ENCODE results near the gene INTS6.

Gene INTS6

DNA sequence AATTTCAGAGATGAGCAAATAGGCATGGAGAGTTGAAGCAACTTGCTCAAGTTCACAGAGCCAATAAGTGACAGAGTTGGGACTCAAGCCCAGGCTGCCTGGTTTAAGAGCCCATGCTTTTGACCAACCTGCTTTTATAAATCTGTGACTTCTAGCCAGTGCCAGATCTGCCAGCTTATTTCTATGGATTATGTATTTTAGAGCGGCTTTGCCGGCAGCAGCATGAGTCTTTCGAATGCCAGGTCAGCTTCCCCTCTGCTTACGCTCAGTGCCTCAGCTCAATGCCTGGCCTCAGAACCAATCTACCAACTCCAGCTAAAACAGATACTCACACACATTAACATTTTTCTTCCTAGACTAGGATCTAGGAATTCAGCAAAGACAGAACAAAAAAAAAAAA is 111.0 kb downstream of the INTS6 start:
- no peak for DNase-seq

DNA sequence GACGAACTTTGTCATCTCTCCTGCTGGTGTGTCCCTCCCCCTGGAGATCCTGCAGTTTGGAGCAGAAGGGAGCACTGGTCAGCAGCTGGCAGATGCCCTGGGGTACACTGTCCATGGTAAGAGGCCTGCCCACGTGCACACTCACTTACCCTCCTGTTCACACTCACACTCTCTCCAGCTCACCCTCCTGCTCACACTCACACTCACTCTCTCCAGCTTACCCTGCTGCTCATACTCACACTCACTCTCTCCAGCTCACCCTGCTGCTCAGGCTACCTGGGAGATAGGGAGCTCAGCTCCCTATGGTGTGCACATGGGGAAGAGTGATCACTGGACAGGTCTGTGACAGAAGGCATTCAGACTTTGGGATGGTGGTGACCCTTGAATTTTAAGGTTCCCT is 111.6 kb downstream of the INTS6 start:
- no peak for DNase-seq

DNA sequence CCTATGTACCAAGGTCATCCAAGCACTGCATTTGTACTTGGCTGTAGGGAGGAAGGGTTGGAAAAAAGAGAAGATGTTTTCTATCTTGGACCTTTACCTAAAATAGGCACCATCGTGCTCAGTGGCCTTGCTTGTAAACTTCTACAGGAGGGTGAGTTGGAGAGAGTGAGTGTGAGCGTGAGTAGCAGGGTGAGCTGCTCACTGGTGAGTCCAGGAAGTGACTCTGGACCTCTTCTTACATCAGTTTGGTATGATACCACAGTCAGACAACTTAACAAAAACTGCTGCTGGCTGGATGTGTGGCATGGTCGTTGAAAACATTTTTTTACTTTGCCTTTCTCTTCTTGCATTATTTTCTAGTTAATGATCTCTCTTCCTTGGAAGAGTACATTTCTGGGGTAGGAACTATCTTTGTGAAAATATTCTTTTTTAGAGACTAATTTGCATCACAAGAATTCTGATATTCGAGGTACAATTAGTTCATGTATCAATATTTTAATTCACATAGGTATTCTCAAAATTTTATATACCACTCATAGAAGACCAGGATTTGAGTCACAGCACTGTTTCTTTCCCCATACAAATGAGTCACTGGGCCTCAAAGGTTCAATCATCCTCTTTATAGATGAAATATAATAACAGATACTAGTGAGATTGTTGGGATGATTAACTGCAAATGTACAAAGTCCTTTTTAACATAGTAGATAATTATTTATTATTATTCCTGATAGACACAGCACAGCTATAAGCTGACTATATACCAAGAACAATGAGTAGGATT is 112.7 kb downstream of the INTS6 start:
- no peak for DNase-seq

DNA sequence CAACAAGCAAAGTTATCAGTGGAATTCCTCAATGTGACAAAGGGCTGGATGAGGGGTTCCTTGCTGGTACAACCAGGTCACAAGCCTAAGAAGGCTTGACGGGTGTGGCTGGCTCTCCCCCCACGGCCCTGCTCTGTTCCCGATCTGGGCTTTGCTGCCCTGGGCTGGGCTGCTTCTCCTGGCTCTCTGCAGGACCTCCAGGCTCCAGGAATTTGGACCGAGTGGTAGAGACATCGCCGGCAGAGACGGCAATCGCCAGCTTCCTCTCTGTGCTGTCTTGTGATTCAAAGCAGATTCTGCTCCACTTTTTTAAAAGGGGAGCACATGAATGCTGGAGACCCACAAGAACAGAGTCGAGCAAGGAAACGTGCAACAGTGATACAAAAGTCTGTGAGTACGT is 113.5 kb downstream of the INTS6 start, which contains the start of gene SERPINE3:
Gene SERPINE3, plus strand, starts transcription at position 338 of the 400 bp plus-strand sequence. CDS start 1,401 bp downstream, outside the sequence.
- DNase-seq: no peak

DNA sequence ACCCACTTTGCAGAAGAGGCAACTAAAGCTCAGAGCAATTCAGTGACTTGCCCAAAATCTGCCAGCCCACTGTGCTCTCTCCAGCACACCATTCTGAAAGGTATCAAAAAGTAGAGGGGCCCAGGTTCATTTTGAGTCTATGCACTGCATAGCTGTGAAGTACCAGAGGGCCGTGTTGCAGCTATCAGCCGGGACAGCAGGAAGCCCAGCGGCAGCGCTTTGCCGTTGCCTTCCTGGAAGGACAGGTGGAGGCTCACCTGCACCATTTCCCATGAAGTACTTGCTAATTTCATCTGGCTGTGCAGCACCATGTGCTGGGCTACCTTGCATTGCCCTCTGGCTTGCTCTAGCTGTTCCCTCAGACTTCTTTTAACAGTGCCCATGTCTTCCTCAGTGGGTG is 116.1 kb downstream of the INTS6 start:
- DNase-seq: no peak

DNA sequence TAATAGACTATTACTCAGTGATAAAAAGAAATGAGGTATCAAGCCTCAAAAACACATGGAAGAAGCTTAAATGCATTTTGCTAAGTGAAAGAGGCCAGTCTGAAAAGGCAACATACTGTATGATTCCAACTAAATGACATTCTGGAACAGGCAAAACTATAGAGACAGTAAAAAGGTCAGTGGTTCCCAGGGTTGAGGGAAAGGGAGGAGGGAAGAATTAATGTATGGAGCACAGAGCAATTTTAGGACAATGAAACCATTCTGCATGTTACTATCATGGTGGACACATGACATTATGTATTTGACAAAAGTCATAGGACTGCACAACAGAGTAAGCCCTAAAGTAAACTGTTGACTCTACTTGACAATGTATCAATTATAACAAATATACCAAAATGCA is 119.0 kb downstream of the INTS6 start:
- DNase-seq: no peak

DNA sequence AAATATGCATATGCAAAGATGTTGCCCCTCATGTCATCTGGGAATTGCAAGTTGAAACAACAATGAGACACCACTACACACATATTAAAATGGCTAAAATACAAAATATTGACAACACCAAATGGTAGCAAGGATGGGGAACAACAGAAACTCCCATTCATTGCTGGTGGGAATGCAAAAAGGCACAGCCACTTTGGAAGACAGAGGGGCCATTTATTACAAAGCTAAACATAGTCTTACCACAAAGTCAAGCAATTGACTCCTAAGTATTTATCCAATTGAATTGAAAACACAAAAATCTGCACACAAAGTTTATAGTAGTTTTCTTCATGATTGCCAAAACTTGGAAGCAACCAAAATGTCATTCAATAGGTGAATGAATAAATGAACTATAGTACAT is 119.4 kb downstream of the INTS6 start:
- DNase-seq: no peak

DNA sequence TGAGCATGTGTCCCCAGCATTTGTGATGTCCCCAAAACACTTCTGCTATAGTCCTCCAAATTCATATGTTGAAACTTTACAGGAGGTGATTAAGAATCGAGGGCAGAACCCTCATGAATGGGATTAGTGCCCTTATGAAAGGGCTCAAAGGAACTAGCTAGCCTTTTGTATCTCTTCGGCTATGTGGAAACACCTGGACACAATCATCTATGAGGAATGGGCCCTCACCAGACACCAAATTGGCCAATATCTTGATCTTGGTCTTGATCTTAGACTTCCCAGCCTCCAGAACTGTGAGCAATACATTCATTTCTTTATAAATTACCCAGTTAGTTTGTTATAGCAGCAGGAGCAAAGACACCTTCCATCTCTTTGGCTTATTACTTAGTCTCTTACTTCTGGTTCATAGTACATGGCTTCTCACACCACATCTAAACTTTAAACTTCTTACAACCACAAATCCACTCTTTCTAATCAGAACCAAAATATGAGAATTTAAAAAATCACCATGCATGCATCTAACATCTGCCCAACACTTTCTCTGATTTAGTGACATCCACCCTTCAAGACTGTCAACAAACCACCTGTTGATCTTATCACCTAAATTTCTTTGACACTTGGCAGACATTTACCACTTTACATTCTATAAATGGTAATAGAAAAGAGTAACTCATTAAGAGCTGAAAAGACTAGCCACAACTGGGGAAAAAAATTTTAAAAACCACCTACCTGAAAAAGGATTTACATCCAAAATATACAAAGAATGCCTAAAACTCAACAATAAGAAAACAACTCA is 120.1 kb downstream of the INTS6 start:
- no peak for DNase-seq

DNA sequence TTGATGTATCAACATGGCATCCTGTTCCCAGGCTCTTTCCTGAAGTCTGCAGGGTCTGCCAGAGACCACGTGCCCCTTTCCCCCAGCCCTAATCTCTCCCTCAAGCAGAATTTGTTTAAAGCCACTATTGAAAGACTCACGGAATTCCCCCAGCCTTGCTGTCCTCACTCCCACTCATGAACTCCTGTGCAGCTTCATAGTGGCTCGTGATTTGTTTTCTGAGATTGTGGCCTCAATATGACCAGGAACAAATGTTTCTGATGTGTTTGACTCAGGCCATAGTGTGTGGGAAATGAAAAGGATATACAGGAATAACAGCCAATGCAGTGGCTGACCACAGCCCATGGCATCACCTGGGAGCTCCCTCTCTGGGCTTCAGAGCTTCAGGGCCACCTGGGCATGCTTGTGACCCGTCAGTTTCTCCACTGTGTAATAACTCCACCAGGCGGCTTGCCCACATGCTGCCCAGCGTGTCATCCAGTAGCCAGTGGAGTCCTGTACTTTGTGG is 121.4 kb downstream of the INTS6 start:
- DNase-seq: no peak

DNA sequence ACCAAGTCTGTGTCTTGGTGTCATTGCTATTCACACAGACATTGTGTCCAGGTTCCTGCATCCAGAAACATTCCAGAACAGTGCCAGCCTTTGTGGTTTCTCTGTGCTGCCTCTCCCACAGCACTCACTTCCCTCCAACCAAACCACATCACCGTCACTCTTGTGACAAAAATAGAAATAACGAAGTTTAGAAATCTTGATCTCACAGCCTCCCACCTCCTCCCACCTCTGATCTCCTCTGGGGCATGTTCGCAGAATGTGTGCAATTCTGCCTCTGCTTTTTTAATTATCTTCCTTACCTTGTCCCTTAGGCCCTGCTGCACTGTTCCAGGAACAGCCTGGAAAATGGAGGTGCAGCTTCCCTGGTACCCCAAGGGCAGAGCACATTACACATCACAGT is 122.0 kb downstream of the INTS6 start:
- no peak for DNase-seq

DNA sequence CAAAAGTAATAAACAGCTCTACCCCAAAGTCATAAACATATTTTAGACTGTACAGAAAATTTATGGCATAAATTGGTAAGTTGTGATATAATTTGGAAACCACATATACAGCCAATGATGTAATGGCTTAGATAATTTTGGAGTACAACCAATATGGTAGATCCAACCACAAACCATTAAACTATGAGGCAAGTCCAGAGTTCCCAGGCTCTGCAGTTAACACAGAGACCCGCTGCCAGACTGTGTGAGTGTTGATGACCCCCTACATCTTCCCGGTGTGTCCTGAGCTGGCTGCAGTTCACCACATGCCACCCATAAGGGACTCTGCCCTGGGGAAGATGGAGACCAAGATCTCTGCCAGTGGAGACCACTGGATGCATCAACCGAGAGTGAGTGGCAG is 123.2 kb downstream of the INTS6 start:
- no peak for DNase-seq

DNA sequence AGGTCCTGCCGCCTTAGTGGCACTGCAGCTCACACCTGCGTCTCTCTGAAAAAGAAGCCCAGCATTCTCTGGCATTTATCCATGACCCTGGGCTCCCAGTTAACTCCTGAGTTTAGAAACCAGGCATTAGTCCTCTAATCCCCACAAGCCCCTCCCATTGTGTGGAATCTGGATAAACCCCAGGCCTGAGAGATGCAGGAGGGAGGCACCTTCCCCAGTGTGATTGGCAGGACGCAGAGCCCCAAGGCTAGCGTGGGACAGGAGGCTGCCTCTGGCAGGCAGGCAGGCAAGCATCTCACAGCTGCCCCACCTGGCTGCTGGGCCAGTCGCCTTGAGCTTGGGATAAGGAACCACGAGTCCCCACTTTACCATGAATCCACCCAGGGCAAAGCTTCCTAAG is 124.3 kb downstream of the INTS6 start:
- no peak for DNase-seq

DNA sequence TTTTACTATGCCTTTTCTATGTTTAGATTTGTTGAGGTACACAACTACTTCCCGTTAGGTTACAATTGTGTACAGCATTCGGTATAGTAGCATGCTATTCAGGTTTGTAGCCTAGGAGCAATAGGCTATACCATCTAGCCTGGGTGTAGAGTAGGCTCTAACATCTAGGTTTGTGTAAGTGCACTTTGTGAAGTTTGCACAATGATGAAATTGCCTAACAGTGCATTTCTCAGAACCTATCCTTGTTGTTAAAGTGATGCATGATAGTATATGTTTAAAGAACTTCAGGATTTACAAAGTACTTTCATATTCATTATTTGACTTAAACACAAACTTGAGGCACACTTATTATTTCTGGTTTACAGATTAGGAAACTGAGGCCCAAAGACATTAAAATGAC is 124.9 kb downstream of the INTS6 start:
- no peak for DNase-seq

DNA sequence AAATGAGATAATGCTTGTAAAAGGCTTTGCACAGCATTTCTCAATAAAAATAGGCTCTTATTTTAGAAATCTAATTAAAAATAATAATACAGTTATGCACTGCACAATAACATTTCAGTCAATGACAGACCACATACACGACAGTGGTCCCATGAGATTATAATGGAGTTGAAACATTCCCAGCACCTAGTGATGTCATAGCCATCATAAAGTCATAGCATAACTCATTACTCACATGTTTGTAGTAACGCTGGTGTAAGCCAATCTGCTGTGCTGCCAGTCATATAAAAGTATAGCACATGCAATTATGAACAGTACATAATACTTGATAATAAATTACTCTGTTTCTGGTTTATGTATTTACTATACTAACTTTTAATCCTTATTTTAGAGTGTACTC is 126.1 kb downstream of the INTS6 start:
- DNase-seq: no peak

DNA sequence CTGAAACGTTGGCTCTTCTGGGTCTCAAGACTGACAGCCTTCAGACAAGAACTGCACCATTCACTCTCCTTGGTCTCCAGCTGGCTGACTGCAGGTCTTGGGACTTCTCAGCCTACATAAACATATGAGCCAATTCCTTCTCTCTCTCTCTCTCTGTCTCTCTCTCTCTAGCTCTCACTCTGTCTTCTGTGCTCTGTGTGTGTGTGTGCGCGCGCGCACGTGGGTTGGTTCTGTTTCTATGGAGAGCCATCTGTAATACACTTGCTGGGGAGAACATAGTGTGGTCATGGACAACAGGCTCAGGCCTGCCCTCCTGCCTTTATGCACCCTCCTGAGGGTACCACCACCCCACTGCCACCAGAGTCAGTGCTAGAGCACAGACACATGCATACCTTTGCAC is 127.0 kb downstream of the INTS6 start:
- DNase-seq: no peak

DNA sequence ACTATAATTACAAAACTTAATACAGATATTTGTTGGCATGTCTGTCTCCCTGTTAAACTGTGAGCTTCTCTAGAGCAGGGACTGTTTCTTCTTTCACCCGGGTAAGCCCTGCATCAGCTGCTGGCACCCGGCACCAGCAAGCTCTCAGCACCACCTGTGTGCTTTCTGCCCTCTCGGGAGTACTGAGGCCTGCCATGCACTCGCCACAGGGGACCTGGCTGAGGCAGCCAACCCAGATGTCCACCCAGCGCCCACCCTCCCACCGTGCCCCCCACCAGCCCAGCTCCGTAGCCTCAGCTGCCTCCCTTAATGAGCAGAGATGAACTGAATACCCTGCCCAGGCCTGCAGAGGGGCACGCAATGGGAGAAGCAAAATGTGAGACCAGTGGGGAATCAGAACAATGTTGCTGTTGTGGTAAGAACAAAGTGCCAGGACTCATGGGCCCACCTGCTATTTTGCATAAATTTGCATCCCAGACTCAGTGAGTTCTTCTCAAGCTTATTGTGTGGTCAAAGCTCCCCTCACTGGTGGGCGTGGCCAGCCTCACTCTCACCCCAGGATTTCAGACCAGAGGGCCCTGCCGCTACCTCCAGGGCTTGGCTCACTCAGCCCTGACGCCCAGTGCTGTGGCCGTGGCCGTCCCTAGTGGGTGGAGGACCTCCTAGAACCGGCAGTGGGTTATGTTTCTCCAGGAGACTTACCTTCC is 128.0 kb downstream of the INTS6 start:
- no peak for DNase-seq

DNA sequence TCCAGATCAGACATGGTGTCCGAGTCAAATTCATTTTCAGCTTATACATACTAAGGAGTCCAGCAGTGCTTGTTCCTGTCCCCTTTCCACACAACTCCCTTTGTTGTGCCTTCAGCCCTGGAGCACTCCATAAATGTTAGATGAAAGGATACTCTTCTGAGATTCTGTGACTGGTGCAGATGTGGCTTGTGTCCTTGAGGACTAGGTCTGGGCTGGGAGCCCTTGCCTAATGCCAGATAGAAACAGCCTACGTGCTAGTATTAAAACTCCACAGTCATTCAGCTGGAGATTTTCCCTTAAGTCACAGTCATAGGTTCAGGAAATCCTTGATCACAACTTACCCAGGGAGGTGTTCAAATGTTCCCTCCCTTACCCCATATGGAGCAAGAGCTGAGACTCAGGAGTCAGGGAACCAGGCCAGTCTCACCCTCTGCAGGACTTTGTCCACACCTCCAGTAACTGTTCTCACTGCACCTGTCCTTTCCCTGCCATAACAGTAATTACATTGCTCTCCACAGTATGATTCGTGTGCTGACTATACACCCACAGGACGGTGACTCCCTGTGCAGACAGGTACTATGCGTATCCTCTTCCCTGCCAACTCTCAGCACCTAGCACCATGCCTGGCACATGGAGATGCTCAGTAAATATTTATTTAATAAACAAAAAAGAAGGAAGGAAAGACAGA is 128.9 kb downstream of the INTS6 start:
- no peak for DNase-seq

DNA sequence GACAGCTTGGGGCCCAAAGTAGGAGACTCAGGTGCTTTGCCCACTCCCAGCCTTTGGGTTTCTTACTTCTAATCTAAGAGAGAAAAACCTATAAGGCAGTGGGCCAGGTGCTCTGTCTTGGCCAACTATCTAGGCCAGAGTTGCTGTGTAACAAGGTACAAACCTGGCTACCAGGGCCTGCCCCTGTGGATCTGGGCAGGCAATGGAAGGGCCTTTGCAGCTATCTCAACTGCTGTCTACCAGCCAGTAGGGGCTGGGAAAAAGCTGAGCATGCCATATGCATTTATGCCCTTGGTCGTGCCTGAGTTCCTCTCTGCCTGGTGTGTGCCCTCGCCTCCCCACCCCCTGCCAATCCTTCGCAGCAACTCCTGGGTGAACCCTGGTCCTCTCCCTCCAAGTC is 130.0 kb downstream of the INTS6 start:
- DNase-seq: no peak

DNA sequence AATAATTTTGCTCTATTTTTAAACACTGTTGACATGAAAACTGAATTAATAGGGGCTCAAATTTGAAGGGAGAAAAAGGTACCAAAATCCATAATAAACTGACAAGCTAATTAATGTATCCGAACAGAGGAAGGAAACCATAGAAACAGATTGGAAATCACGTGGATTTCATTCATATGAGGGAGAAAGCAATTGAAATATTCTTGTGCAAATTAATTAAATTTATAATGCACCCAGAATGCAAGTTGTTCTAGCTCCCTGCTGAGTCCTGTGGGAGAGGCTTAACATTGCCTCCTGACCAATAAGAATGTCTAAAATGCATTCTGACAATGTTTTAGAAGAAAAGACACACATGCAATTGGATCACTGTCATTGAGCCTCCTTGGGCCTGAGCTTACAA is 131.0 kb downstream of the INTS6 start:
- DNase-seq: no peak

DNA sequence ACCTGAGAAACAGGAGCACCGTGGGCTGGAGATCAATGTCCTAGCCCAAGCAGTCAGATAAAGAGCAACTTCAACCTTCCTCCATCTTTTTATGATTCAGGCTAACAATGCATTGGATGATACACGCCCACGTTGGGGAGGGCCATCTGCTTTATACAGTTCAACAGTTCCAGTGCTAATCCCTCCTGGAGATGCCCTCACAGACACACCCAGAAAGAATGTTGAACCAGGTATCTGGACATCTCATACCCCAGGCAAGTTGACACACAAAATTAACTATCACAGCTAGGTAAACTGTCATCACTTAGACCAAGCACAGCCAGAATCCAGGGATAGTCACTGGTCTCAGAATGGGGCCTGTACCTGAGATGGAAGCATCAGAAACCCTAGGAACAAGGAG is 134.0 kb downstream of the INTS6 start:
- DNase-seq: no peak

DNA sequence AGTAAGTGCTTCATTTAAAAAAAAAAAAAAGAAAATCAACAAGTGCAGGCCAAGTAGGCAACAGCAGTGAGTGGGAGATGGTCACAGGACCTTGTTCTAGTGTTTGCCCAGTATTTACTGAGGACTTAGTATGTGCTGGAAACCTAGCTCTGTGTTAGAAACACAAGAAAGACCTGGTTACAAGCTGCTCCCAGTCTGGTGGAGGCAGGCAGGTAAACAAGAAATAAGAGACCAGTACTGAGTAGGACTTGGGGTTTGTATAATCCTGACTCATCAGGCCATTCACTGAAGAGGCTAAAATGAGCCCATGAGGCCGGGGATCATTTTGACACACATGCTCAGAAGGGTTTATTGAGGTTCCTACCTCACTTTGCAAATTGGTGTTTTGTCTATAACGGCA is 134.8 kb downstream of the INTS6 start:
- DNase-seq: no peak

DNA sequence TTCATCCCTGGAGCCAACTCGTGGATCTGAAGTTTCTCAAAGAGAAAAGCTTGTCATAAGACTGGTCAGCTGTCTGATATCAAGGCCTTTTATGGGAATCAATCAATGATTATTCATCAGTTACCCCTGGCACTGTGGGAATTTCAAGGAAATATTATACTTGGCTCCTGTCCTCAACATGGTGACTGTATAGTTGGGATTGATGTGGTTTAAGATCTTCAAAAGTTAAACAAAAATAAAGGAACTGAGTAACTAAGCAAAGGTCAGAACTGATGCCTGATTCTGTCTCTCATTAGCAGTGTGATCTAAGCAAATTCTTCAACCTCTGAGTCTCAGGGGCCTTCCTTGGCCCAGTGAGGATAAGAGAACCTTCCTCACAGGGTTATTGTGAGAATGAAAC is 135.6 kb downstream of the INTS6 start:
- DNase-seq: no peak

DNA sequence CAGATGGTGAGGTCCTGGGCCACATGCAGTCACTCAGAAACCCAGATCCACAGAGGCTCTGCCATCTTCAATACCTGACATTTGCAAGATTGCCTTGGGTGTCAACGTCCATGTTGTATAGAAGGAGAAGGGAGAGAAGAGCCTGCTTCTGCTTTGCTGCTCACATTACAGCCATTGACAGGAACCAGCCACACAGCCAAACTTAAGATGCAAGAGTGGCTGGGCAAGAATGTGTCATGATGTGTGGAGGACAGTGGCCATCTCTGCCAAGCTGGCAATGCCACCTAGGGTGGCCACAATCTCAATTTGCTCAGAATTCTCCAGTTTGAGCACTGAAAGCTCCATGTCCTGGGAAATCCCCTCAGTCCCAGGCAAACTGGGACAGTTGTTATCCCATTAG is 139.2 kb downstream of the INTS6 start:
- DNase-seq: no peak

Data from activated effector memory CD4-positive, alpha-beta T cell treated with anti-CD3 and anti-CD28 coated beads, Interleukin-2, amount 50 U/mL, for 16 hours (primary cell).